GM12865 (cell line): Measurements from ENCODE around the gene DCDC1.

Source experiments
- DNase-seq: peaks from one replicate; pipeline ENCODE4 v3.0.0; 2010; ENCODE audit warnings: low read depth
- H3K4me3 ChIP-seq: 2 replicates; pipeline ENCODE4 v1.5.1; 2011; ENCODE audit warnings: mild to moderate bottlenecking, low read depth, low read length, control low read depth
- CTCF ChIP-seq: IDR thresholded peaks from 2 replicates; pipeline ENCODE4 v1.5.1; 2011; ENCODE audit warnings: low read length, control low read depth, low read depth, inconsistent platforms; ENCODE audit not compliant: insufficient read depth; ENCODE audit errors: missing control alignments

Gene DCDC1

GRCh38 chr11:30876228-30876627 is 493.3 kb downstream of the DCDC1 start:
- H3K4me3 ChIP-seq, result no peak overlapping the region
- TF ChIP-seq CTCF, result no peak
- DNase-seq, result no peak

- no peak overlapping the region for H3K4me3 ChIP-seq
- TF ChIP-seq CTCF, result no peak
- no peak for DNase-seq
These were observed 493.7 kb downstream of the DCDC1 start for GRCh38 chr11:30875806-30876205.

- DNase-seq, result no peak
- no peak for TF ChIP-seq CTCF
- no peak overlapping the region for H3K4me3 ChIP-seq
These were observed 495.5 kb downstream of the DCDC1 start for GRCh38 chr11:30873924-30874610.

GRCh38 chr11:30868626-30869081 is 500.9 kb downstream of the DCDC1 start:
- H3K4me3 ChIP-seq, result no peak overlapping the region
- no peak for DNase-seq
- TF ChIP-seq CTCF, result no peak

- no peak for TF ChIP-seq CTCF
- DNase-seq, result no peak
- no peak overlapping the region for H3K4me3 ChIP-seq
These were observed 506.3 kb downstream of the DCDC1 start for GRCh38 chr11:30863209-30863608.

- H3K4me3 ChIP-seq, result no peak overlapping the region
- no peak for DNase-seq
- TF ChIP-seq CTCF, result no peak
These were observed 508.0 kb downstream of the DCDC1 start for GRCh38 chr11:30861531-30861930.

- DNase-seq, result no peak
- no peak for TF ChIP-seq CTCF
- H3K4me3 ChIP-seq, result no peak overlapping the region
These were observed 508.5 kb downstream of the DCDC1 start for GRCh38 chr11:30861064-30861463.
